Neural progenitor cell (in vitro differentiated cells): ENCODE measurements around the gene COL23A1.
"Not testable (repeated sequence)": the region's sequence is repeated elsewhere in the genome, so short reads cannot be mapped to it uniquely, and the experiment has no call there.

ENCODE experiments used
- EZH2 ChIP-seq: fragments of 200-600 bp; sonication (generic); IDR thresholded peaks from 2 replicates; pipeline ENCODE4 v1.6.1; 2017; ENCODE audit warnings: antibody characterized with exemption, mild to moderate bottlenecking, moderate library complexity
- EZH2phosphoT487 ChIP-seq: fragments of 200-600 bp; sonication (generic); IDR thresholded peaks from 2 replicates; pipeline ENCODE4 v1.6.1; 2017; ENCODE audit warnings: antibody characterized with exemption
- TF ChIP-seq, protein P1 (sequence below): fragments of 200-600 bp; sonication (generic); IDR thresholded peaks from 2 replicates; pipeline ENCODE4 v1.5.1; 2017; ENCODE audit warnings: antibody characterized with exemption, mild to moderate bottlenecking

DNA sequence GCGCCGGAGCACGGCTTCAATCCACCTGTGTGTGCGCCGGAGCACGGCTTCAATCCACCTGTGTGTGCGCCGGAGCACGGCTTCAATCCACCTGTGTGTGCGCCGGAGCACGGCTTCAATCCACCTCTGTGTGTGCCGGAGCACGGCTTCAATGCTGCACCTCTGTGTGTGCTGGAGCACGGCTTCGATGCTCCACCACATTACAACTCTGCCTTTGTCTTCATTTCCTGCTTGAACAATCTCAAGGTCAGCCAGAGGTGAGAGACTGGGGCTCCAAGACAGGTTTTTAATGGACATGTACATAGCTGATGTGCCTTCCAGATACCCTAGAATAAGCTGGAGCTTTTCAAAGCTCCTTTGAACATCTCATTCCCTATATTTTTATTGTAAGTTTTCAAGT, 287.9 kb downstream of the COL23A1 start:
- TF ChIP-seq, protein P1, sequence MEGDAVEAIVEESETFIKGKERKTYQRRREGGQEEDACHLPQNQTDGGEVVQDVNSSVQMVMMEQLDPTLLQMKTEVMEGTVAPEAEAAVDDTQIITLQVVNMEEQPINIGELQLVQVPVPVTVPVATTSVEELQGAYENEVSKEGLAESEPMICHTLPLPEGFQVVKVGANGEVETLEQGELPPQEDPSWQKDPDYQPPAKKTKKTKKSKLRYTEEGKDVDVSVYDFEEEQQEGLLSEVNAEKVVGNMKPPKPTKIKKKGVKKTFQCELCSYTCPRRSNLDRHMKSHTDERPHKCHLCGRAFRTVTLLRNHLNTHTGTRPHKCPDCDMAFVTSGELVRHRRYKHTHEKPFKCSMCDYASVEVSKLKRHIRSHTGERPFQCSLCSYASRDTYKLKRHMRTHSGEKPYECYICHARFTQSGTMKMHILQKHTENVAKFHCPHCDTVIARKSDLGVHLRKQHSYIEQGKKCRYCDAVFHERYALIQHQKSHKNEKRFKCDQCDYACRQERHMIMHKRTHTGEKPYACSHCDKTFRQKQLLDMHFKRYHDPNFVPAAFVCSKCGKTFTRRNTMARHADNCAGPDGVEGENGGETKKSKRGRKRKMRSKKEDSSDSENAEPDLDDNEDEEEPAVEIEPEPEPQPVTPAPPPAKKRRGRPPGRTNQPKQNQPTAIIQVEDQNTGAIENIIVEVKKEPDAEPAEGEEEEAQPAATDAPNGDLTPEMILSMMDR, result not testable (repeated sequence)
- not testable (repeated sequence) for TF ChIP-seq EZH2, EZH2phosphoT487
